HG03064 (cell line): ENCODE measurements around the gene STXBP6.

Experiments
- ATAC-seq: cut with Tn5 transposase; IDR thresholded peaks from one replicate; pipeline ENCODE4 v1.9.1; 2021; ENCODE audit warnings: low read depth; ENCODE audit not compliant: unreplicated experiment

The STXBP6 gene

DNA sequence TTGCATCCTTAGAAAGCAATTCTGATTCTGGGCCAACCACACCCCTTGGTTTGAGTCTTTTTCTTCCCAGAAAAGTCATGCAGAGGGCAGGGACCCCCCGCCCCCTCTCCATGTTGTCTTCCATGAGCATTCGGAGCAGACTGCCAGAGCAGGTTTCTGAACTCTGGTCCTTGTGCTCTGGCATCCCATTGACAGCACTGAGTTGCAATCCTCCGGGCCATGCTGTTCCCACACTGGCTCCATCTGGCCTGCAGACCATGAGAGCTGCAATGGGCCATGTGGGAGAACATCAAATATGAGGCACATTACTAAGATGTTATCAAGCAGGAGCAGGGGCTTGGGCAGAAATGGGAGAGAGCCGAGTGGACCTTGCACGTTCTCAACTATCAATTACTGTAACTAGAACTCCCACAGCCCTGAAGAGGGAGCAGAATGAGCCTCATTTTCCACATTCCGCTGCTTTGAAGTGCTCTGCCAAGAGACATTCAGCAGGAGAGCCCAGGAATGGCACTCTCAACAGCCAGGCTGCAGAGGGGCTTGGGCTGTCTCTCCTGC is 157.4 kb downstream of the STXBP6 start:
- no peak for ATAC-seq

DNA sequence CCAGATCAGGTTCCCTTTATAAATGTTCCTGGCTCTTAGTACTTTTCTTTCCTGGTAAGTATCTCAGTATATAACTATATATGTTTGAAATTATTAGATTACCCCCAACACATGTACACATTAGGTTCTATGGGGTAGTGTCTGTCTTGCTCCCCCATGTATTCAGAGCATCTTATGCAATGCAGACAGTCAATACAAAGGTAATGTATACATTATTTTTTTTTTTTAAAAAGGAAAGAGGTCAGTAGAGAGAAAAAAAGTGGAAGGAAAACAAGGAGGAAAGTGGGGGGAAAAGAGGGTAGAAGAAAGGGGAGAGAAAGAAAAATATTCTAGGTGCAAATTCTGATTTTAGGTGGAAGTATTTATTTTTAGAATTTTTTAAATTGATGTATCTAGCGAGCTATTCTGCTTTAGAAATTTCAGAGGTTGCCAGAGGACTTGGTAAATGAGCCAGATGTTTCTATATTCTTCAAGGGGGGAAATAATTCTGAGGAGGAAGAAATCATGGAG is 157.9 kb downstream of the STXBP6 start:
- no peak for ATAC-seq

- no peak for ATAC-seq
Observed at GRCh38 chr14:24890716-24891115, 159.2 kb downstream of the STXBP6 start.

- ATAC-seq = no peak
Observed at GRCh38 chr14:24889843-24890242, 160.1 kb downstream of the STXBP6 start.

DNA sequence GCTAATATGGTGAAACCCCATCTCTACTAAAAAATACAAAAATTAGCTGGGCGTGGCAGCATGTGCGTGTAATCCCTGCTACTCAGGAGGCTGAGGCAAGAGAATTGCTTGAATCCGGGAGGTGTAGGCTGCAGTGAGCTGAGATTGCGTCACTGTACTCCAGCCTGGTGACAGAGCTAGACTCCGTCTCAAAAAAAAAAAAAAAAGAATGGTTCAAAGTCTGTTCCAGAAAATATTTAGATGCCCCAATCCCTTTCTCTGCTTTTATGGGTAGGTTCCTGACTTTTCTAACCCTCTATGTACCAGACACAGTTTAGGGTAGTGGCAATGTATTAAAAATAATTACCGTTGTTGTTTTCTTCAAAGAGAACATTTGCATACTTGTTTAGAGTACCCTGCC is 161.4 kb downstream of the STXBP6 start:
- no peak for ATAC-seq

GRCh38 chr14:24887623-24888304 is 162.2 kb downstream of the STXBP6 start:
- no peak for ATAC-seq

DNA sequence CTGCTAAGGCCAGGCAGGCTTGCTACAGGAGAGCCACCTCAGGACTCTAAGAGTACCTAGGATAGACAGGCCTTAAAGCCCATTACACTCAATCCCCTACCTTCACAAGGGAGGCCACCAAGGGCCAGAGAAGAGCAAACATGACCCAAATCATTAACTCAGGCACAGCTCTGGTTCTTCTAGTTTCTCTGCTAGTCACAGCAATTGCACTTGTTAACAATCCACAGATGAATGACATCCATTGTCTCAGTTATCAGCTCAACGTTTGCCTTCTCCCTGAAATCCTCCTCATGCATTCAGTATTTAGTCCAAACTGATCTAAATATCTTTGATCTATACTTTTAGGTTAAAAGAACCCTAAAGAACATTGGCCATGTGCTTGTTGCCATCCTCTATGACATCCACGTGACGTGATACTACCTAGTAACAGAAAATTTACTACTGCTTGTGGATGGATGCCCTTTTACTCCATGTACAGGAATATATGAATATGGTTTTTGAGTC is 164.5 kb downstream of the STXBP6 start:
- ATAC-seq = no peak

- no peak for ATAC-seq
Observed at GRCh38 chr14:24883576-24883975, 166.4 kb downstream of the STXBP6 start.

GRCh38 chr14:24881116-24881893 is 168.6 kb downstream of the STXBP6 start:
- ATAC-seq = no peak

- no peak for ATAC-seq
Observed at GRCh38 chr14:24880689-24881088, 169.3 kb downstream of the STXBP6 start.

GRCh38 chr14:24879661-24880386 is 170.1 kb downstream of the STXBP6 start:
- ATAC-seq = no peak

GRCh38 chr14:24876996-24877395 is 173.0 kb downstream of the STXBP6 start:
- ATAC-seq = no peak

DNA sequence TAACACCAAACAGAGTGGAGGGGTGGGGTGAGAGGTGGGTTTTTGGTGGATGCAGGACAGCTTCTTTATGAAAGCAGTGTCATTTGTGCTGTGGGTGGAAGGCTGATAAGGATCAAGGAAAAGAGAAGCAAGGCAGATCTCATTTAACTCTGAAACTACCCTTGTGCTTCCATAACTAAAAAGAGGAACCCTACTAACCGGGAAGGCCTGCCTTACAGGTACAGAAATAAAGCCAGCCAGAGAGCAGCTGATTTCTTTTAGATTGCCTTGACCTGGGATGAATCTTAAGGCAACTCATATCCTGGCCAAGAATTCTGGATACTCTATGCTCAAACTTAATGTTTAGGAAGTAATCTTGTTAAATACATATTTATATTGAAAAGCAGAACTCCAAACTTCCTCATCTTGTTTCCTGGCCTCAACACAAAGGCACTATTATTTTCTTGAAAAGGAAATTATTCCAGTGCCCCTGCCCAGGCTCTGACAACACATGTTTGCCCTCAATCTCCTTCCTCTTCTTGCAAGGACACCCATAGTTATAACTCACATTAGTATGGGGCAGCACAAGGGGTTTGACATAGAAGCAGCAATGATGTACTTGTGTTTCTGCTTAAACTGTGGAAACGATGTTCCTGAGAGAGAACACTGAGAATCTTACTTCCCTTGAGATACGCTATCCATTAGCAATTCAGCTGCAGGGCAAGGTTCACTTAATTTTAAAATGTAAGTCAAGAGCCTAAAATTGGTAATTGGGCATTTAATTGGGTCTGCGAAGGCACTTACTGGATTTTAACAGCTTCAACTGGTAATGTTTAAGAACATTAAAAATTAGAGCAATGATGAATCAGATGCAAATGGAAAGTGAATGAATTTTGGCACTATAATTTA is 173.7 kb downstream of the STXBP6 start:
- no peak for ATAC-seq

GRCh38 chr14:24875203-24875838 is 174.6 kb downstream of the STXBP6 start:
- ATAC-seq = no peak

GRCh38 chr14:24874514-24875202 is 175.3 kb downstream of the STXBP6 start:
- ATAC-seq = no peak

DNA sequence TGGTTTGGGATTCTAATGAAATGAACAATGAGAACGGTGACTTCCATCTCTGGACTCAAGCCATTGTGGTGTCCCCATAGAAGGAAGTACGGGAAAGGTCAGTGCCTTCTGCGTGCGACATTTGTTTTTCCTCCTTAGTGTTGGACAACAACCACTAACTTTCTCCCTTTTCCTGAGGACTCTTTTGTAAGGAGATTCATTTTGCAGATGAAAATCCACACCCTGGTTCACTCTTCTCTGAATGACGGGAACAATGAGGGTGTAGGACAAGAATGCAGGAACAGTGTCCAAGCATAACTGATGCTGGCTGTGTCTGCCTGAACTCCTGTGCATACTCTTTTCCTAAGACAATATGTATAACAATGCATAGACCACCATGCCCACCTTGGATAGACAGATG is 176.4 kb downstream of the STXBP6 start:
- no peak for ATAC-seq

DNA sequence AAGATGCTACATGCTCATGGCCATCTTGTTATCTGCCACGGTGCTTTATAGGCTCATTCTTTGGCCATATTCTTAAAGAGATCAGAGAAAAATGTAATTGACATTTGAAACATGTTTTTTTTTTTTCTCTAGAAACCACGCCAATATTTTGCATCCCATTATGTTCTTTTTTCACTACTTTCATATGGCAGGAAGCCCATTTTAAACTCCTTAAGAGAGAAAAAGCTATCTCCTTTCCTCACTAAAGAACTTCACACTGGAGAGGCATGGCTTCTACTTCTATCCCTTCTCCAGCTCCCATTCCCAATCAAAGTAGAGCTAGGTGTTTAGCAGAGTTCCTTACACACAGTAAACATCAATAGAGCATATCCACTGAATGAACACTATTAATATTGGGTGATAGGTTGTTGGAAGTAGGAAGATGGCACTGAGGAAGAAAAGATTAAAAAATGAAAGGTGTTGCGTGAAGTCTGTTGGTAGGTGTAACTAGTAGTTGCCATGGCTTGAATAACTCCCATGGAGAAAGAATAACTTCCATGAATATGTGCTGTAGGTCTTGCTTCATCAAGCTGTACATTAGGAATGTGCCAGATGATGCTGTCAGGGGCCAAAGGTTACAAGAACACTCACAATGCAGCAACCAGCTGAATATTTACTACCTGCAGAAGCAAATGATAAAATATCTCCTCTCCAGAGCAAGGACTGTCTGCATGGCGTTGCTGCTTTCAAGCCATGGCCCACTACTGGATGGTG is 178.8 kb downstream of the STXBP6 start:
- no peak for ATAC-seq

DNA sequence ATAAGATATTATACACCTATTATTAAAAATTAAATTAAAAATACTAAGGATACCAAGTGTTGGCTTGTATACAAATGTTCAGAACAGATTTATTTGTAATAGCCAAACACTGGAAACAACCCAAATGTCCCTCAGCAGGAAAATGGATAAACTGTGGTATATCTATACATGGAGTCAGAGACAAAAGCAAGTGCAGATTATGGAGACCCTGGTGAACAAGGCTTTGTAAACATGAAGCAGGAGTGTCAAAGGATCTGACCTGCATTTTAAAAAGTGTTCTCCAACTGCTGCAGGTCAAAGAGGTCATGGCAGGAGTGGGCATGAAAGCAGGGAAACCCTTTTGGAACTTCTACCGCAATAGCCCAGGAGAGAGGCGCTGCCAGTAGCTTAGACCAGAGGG is 181.6 kb downstream of the STXBP6 start:
- no peak for ATAC-seq
